HepG2 (cell line): ENCODE data around the gene TMA7B. TPM values are rescaled to one million over a fixed set of nuclear protein-coding genes. Genes with fewer than 3 reads are reported as not detected.

Experiments used
- ATAC-seq: fragments of 200-7000 bp; cut with Tn5 transposase; 3 replicates; pipeline ENCODE4 v1.9.1; 2020; ENCODE audit warnings: mild to moderate bottlenecking, moderate library complexity
- BruUV-seq: library from RNA; stranded (reverse); fragments of 400-500 nt; replicated peaks from 2 replicates; lab custom pipeline; 2021; lab: Mats Ljungman, UMichigan
- CTCF ChIA-PET: fragments of 300-600 bp; formaldehyde crosslinking; extraction: SDS; loops from one replicate; lab custom pipeline; 2021; ENCODE audit warnings: low total read pairs, inconsistent platforms, low intra/inter-chr PET ratio; lab: Yijun Ruan, JAX
- POLR2A ChIA-PET: fragments of 350-600 bp; sonication (Branson Sonifier 250); formaldehyde crosslinking; loops from one replicate; lab custom pipeline; 2020; ENCODE audit warnings: antibody characterized with exemption, inconsistent platforms; lab: Yijun Ruan, JAX
- DNase-seq: peaks from one replicate; pipeline ENCODE4 v3.0.0-alpha.2; 2015; ENCODE audit warnings: low spot score
- FAIRE-seq: peaks from 3 replicates; lab custom pipeline; 2011; peaks lifted over from hg19 to GRCh38; lab: Jason Lieb, UNC
- H2AFZ ChIP-seq: one replicate; pipeline ENCODE4 v1.6.1; 2011; ENCODE audit warnings: low read length, inconsistent platforms
- H3K27ac ChIP-seq: fragments of 300-600 bp; 3 replicates; pipeline ENCODE4 v1.8.0; 2011; ENCODE audit warnings: mixed run types, mild to moderate bottlenecking, mixed read lengths, low read length, inconsistent platforms; ENCODE audit not compliant: insufficient read depth; ENCODE audit errors: extremely low read length
- H3K27me3 ChIP-seq, 2 experiments: fragments of 200-600 bp in 1 of 2; 2 replicates in 1 of 2; 3 replicates in 1 of 2; pipeline versions ENCODE4 v1.6.0 to v1.8.0; 2011; ENCODE audit warnings: low read length in 2 of 2, mild to moderate bottlenecking in 2 of 2, moderate library complexity in 2 of 2, inconsistent platforms in 1 of 2; ENCODE audit not compliant: insufficient read depth in 2 of 2, control insufficient read depth in 1 of 2
- H3K36me3 ChIP-seq, 2 experiments: fragments of 200-600 bp in 1 of 2; replicated peaks in 1 of 2; 2 replicates in 1 of 2; 3 replicates in 1 of 2; pipeline versions ENCODE4 v1.5.1 to v1.8.0; 2011; ENCODE audit warnings: low read length in 2 of 2, inconsistent platforms in 1 of 2; ENCODE audit not compliant: insufficient read depth in 2 of 2, control insufficient read depth in 1 of 2
- H3K4me1 ChIP-seq: 2 replicates; pipeline ENCODE4 v1.5.1; 2012; ENCODE audit warnings: low read length, inconsistent platforms; ENCODE audit not compliant: insufficient read depth
- H3K4me2 ChIP-seq: 2 replicates; pipeline ENCODE4 v1.6.0; 2011; ENCODE audit warnings: low read depth, low read length, inconsistent platforms
- H3K4me3 ChIP-seq, 3 experiments: fragments of 200-600 bp in 1 of 3; sonication (generic), shearing (Covaris generic) in 1 of 3; replicated peaks in 1 of 3; 2 replicates each; pipeline ENCODE4 v1.5.1; 2011 to 2016; ENCODE audit warnings: low read length in 3 of 3, inconsistent platforms in 2 of 3, low read depth in 2 of 3, mild to moderate bottlenecking in 2 of 3, control low read depth in 1 of 3, mixed read lengths in 1 of 3; ENCODE audit not compliant: insufficient read depth in 1 of 3
- H3K79me2 ChIP-seq: one replicate; pipeline ENCODE4 v1.6.1; 2011; ENCODE audit warnings: low read length, inconsistent platforms; ENCODE audit not compliant: insufficient read depth
- H3K9ac ChIP-seq: 2 replicates; pipeline ENCODE4 v1.6.0; 2011; ENCODE audit warnings: mild to moderate bottlenecking, low read depth, low read length, inconsistent platforms; ENCODE audit not compliant: insufficient read depth
- H3K9me3 ChIP-seq: 2 replicates; pipeline ENCODE4 v1.5.1; 2012; ENCODE audit warnings: mild to moderate bottlenecking, low read length
- H4K20me1 ChIP-seq: 2 replicates; pipeline ENCODE4 v1.6.0; 2011; ENCODE audit warnings: inconsistent platforms, mild to moderate bottlenecking, low read length, moderate library complexity; ENCODE audit not compliant: insufficient read depth
- CEBPZ ChIP-seq: IDR thresholded peaks from 2 replicates; pipeline ENCODE4 v1.6.1; 2012; ENCODE audit warnings: low read length, improper control_type of control experiment
- ERF ChIP-seq: IDR thresholded peaks from 2 replicates; pipeline ENCODE4 v1.6.1; 2018; ENCODE audit warnings: missing biosample characterization, missing genetic modification reagents
- FOXJ3 ChIP-seq: sonication (generic); formaldehyde crosslinking; IDR thresholded peaks from 2 replicates; pipeline ENCODE4 v1.4.0; 2020; ENCODE audit warnings: missing genetic modification reagents, mild to moderate bottlenecking, borderline replicate concordance
- HMG20A ChIP-seq: IDR thresholded peaks from 2 replicates; pipeline ENCODE4 v1.6.1; 2016; ENCODE audit warnings: borderline replicate concordance
- IRF2 ChIP-seq: IDR thresholded peaks from 2 replicates; pipeline ENCODE4 v1.6.1; 2018; ENCODE audit warnings: missing genetic modification reagents, missing compliant biosample characterization
- KLF6 ChIP-seq: IDR thresholded peaks from 2 replicates; pipeline ENCODE4 v1.8.0; 2016; ENCODE audit warnings: missing biosample characterization, missing genetic modification reagents
- SAP130 ChIP-seq: IDR thresholded peaks from 2 replicates; pipeline ENCODE4 v1.6.1; 2016; ENCODE audit warnings: low read depth
- SMARCE1 ChIP-seq: fragments of 450-650 bp; IDR thresholded peaks from 2 replicates; pipeline ENCODE4 v1.6.1; 2017; ENCODE audit warnings: borderline replicate concordance
- SUZ12 ChIP-seq: fragments of 150-350 bp; IDR thresholded peaks from 2 replicates; pipeline ENCODE4 v1.6.1; 2014; ENCODE audit warnings: low read depth, low read length
- TOPORS ChIP-seq: sonication (generic); formaldehyde crosslinking; IDR thresholded peaks from 2 replicates; pipeline ENCODE4 v1.8.0; 2023; ENCODE audit warnings: mild to moderate bottlenecking, missing genetic modification reagents
- ZNF367 ChIP-seq: sonication (generic); formaldehyde crosslinking; IDR thresholded peaks from 2 replicates; pipeline ENCODE4 v1.4.0; 2020; ENCODE audit warnings: missing genetic modification reagents, borderline replicate concordance
- ZNF557 ChIP-seq: sonication (generic); formaldehyde crosslinking; IDR thresholded peaks from 2 replicates; pipeline ENCODE4 v1.4.0; 2020; ENCODE audit warnings: missing genetic modification reagents
- ZNF747 ChIP-seq: sonication (generic); formaldehyde crosslinking; IDR thresholded peaks from 2 replicates; pipeline ENCODE4 v1.8.1; 2023; ENCODE audit warnings: missing genetic modification reagents, mild to moderate bottlenecking, borderline replicate concordance
- ZSCAN9 ChIP-seq: IDR thresholded peaks from 2 replicates; pipeline ENCODE4 v1.6.1; 2016; ENCODE audit warnings: borderline replicate concordance
- WGBS: methylation state at CpG from one replicate; pipeline ENCODE4 v1.1.6; 2017; ENCODE audit warnings: low lambda C conversion rate; 5-methylcytosine and 5-hydroxymethylcytosine counted together
- in situ Hi-C: cut with HindIII; loops from 2 replicates; pipeline ENCODE4 v1.10.0; 2017; ENCODE audit warnings: low pct_unique_long_range_greater_than_20kb; ENCODE audit not compliant: extremely low pct_ligation_motif_present
- intact Hi-C: fragments of 100-400 bp; cut with micrococcal nuclease; formaldehyde crosslinking; loops from one replicate; pipeline ENCODE4 v1.10.0; 2022; ENCODE audit not compliant: unreplicated experiment
- polyA plus RNA-seq, 8 experiments: library from polyadenylated mRNA; depleted of rRNA in 3 of 8; stranded (reverse) in 7 of 8; unstranded in 1 of 8; fragments of >200 nt; fragmentation: Illumina TruSeq in 4 of 8; extraction: Trizol in 4 of 8; gene quantifications; 2 replicates each; pipeline versions ENCODE4 v1.2.1 to v1.2.3, GENCODE V29; 2011 to 2016; ENCODE audit warnings: low read depth in 4 of 8, missing spikeins in 1 of 8, mixed read lengths in 1 of 8; ENCODE audit not compliant: insufficient read depth in 1 of 8
- total RNA-seq, 5 experiments: library from RNA; depleted of rRNA; stranded (reverse); fragments of >200 nt; fragmentation: Illumina TruSeq; extraction: Trizol; gene quantifications; 2 replicates each; pipeline ENCODE4 v1.2.3, GENCODE V29; 2016; ENCODE audit warnings: low read depth in 1 of 5
- TF ChIP-seq, protein P1 (sequence below): IDR thresholded peaks from 2 replicates; pipeline ENCODE4 v1.6.1; 2016

The TMA7B gene
- total and polyA plus RNA-seq, 2 of the 13 experiments (the other 11 are each of a cell fraction or from before 2014, with no cell fraction given), result not detected

DNA sequence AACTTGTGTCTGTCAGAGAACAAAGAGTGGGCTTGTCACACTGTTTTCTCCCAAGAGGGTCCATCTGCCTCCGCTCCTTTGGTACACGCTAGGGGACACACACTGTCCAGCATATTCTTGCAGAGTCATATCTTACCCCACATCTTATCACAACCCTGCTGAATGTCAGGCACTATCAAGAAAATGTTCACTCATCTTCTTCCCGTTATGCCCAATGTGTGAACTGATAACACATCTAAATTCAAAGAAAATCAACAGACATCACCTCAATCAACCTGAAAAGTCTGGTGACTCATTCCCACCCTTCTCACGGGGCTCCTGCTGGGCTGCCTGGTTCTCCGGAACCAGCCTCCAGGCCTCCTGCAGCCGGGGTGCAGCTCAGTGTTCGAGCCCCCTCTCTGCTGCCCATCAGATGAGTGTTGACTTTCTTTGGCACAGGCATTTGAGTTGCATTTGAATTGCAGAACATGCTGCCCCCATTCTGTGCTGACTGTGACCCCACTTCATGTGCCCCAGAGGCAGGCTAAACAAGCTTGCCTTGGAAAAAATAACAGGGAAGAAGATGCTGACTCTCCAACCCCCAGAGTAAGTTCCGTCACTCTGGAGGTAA lies 40.0 kb upstream of the TMA7B start:
- DNase-seq, result no peak

GRCh38 chr22:39923696-39924095 lies 36.5 kb upstream of the TMA7B start:
- CTCF ChIA-PET, result no interaction called here
- 38% methylated on average over 5 of the region's 5 CpGs for WGBS
- no peaks in the 10 kb centered on the region for H4K20me1 ChIP-seq
- H3K9ac ChIP-seq, result no peak overlapping the region
- BruUV-seq, result no TSS peak
- FAIRE-seq (no peak), ATAC-seq (no peak), DNase-seq (no peak)
- no peaks in the 10 kb centered on the region for H3K36me3 ChIP-seq
- in situ Hi-C loops, result no loop called here
- H3K4me3 ChIP-seq, result no peak overlapping the region
- no peak overlapping the region for H3K4me2 ChIP-seq
- no peaks in the 10 kb centered on the region for H3K9me3 ChIP-seq
- H3K27me3 ChIP-seq, result no peaks in the 10 kb centered on the region; a peak in 2 of 5 replicates
- intact Hi-C loops, result no loop called here
- no peak overlapping the region for H3K27ac ChIP-seq
- H2AFZ ChIP-seq, result no peak overlapping the region
- POLR2A ChIA-PET, result no interaction called here
- no peaks in the 10 kb centered on the region for H3K79me2 ChIP-seq
- peaks cover 11% of the 10 kb centered on the region for H3K4me1 ChIP-seq
- TF ChIP-seq ZNF747 (CRISPR knock-in tag) (no peak), KLF6 (no peak), SMARCE1 (no peak), ZNF367 (CRISPR knock-in tag) (no peak), ZSCAN9 (CRISPR knock-in tag) (no peak), SAP130 (CRISPR knock-in tag) (no peak), SUZ12 (no peak), IRF2 (CRISPR knock-in tag) (no peak), FOXJ3 (CRISPR knock-in tag) (no peak), CEBPZ (no peak), HMG20A (CRISPR knock-in tag) (no peak), ZNF557 (CRISPR knock-in tag) (no peak), TOPORS (no peak)
- TF ChIP-seq, protein P1, sequence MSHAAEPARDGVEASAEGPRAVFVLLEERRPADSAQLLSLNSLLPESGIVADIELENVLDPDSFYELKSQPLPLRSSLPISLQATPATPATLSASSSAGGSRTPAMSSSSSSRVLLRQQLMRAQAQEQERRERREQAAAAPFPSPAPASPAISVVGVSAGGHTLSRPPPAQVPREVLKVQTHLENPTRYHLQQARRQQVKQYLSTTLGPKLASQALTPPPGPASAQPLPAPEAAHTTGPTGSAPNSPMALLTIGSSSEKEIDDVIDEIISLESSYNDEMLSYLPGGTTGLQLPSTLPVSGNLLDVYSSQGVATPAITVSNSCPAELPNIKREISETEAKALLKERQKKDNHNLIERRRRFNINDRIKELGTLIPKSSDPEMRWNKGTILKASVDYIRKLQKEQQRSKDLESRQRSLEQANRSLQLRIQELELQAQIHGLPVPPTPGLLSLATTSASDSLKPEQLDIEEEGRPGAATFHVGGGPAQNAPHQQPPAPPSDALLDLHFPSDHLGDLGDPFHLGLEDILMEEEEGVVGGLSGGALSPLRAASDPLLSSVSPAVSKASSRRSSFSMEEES, result no peak

More for the DNA sequence above, 40.0 kb upstream of the TMA7B start:
- peaks cover 11% of the 10 kb centered on the region for H3K4me1 ChIP-seq
- ChIA-PET CTCF (no interaction called here), POLR2A (no interaction called here)
- H3K4me2 ChIP-seq, result no peak overlapping the region
- BruUV-seq, result no TSS peak
- 29% methylated on average over 8 of the region's 8 CpGs for WGBS
- H4K20me1 ChIP-seq, result no peaks in the 10 kb centered on the region
- no peak overlapping the region for H3K9ac ChIP-seq
- ATAC-seq (no peak), FAIRE-seq (no peak)
- H3K79me2 ChIP-seq, result no peaks in the 10 kb centered on the region
- in situ Hi-C loops, result no loop called here
- no peaks in the 10 kb centered on the region for H3K9me3 ChIP-seq
- intact Hi-C loops, result no loop called here
- no peaks in the 10 kb centered on the region for H3K36me3 ChIP-seq
- no peak overlapping the region for H3K4me3 ChIP-seq
- peaks cover 0 to 7% of the 10 kb centered on the region in 2 experiments; a peak in 1 of 5 replicates for H3K27me3 ChIP-seq
- no peak for TF ChIP-seq ERF (CRISPR knock-in tag)
- H2AFZ ChIP-seq, result no peak overlapping the region
- H3K27ac ChIP-seq, result no peak overlapping the region
